K562 (cell line): Measurements from ENCODE around the gene RCOR1. TPM values are rescaled to one million over a fixed set of nuclear protein-coding genes. Genes with fewer than 3 reads are reported as not detected.

Source experiments
- CBFA2T3 ChIP-seq: fragments of 450-650 bp; IDR thresholded peaks from 2 replicates; pipeline ENCODE4 v1.6.1; 2017
- CCAR2 ChIP-seq: fragments of 200-400 bp; formaldehyde crosslinking; IDR thresholded peaks from 2 replicates; pipeline ENCODE4 v1.6.1; 2017; ENCODE audit warnings: mild to moderate bottlenecking, low read depth, low read length
- EGR1 ChIP-seq: fragments of 450-650 bp; conservative IDR thresholded peaks from 2 replicates; pipeline ENCODE4 v1.6.1; 2017; ENCODE audit warnings: mild to moderate bottlenecking
- GABPA ChIP-seq: fragments of 200-800 bp; sonication (Bioruptor generic); conservative IDR thresholded peaks from 2 replicates; pipeline ENCODE4 v1.6.1; 2016; ENCODE audit warnings: low read depth, missing genetic modification characterization, missing compliant biosample characterization
- HDGF ChIP-seq: fragments of 450-650 bp; IDR thresholded peaks from 2 replicates; pipeline ENCODE4 v1.6.1; 2016
- KDM5B ChIP-seq: fragments of 200-600 bp; sonication (generic); IDR thresholded peaks from 2 replicates; pipeline ENCODE4 v1.6.1; 2012; ENCODE audit warnings: low read depth, mild to moderate bottlenecking, moderate library complexity, low read length, control low read depth, inconsistent platforms; ENCODE audit not compliant: insufficient replicate concordance
- MEIS2 ChIP-seq: fragments of 450-650 bp; IDR thresholded peaks from 2 replicates; pipeline ENCODE4 v1.6.1; 2014; ENCODE audit warnings: mild to moderate bottlenecking; ENCODE audit not compliant: partially characterized antibody
- NFATC3 ChIP-seq: fragments of 450-650 bp; IDR thresholded peaks from 2 replicates; pipeline ENCODE4 v1.6.1; 2017; ENCODE audit warnings: mild to moderate bottlenecking
- TBL1XR1 ChIP-seq, 2 experiments: IDR thresholded peaks; 2 replicates each; pipeline ENCODE4 v1.6.1; 2012; ENCODE audit warnings: improper control_type of control experiment in 2 of 2, low read length in 2 of 2, mild to moderate bottlenecking in 1 of 2
- TEAD4 ChIP-seq, 2 experiments: sonication (generic) in 1 of 2; formaldehyde crosslinking in 1 of 2; IDR thresholded peaks; 2 replicates each; pipeline versions ENCODE4 v1.6.1 to v1.8.0; 2012 to 2022; ENCODE audit warnings: borderline replicate concordance in 1 of 2, inconsistent platforms in 1 of 2, low read length in 1 of 2, mild to moderate bottlenecking in 1 of 2, missing genetic modification reagents in 1 of 2
- ZNF282 ChIP-seq: sonication (generic); formaldehyde crosslinking; IDR thresholded peaks from 2 replicates; pipeline ENCODE4 v1.8.1; 2023; ENCODE audit warnings: missing genetic modification reagents
- ZNF507 ChIP-seq: conservative IDR thresholded peaks from 2 replicates; pipeline ENCODE4 v1.6.1; 2017; ENCODE audit warnings: missing genetic modification characterization, missing compliant biosample characterization
- polyA plus RNA-seq, 8 experiments: library from polyadenylated mRNA; depleted of rRNA in 4 of 8; stranded (reverse) in 5 of 8; unstranded in 3 of 8; fragments of >200 nt; fragmentation: Nextera tagmentation in 2 of 8; fragmentation: Illumina TruSeq in 1 of 8; extraction: Ambion mirVana in 2 of 8; extraction: Trizol in 1 of 8; gene quantifications; 2 replicates each; pipeline versions ENCODE4 v1.2.1 to v1.2.3, GENCODE V29; 2011 to 2014; ENCODE audit warnings: inconsistent platforms in 1 of 8, missing spikeins in 1 of 8
- total RNA-seq, 7 experiments: library from RNA; depleted of rRNA in 6 of 7; stranded (reverse); fragments of >200 nt in 6 of 7; fragmentation: Illumina TruSeq in 2 of 7; extraction: Trizol in 2 of 7; gene quantifications; 2 replicates each; pipeline versions ENCODE4 v1.2.1 to v1.2.3, GENCODE V29; 2011 to 2021; ENCODE audit warnings: low replicate concordance in 1 of 7
- TF ChIP-seq, protein P1 (sequence below): fragments of 250-450 bp; sonication (Bioruptor Pico); IDR thresholded peaks from 2 replicates; pipeline ENCODE4 v1.5.0; 2021; ENCODE audit warnings: mild to moderate bottlenecking, moderate library complexity
- TF ChIP-seq, protein P2 (sequence below): fragments of 250-450 bp; sonication (Bioruptor Pico); IDR thresholded peaks from 2 replicates; pipeline ENCODE4 v1.4.0; 2020

Gene RCOR1
- total and polyA plus RNA-seq, 9 of the 15 experiments (the other 6 are each of a cell fraction or from before 2014, with no cell fraction given), result 8.5 to 47.9 (median 20.9) TPM

DNA sequence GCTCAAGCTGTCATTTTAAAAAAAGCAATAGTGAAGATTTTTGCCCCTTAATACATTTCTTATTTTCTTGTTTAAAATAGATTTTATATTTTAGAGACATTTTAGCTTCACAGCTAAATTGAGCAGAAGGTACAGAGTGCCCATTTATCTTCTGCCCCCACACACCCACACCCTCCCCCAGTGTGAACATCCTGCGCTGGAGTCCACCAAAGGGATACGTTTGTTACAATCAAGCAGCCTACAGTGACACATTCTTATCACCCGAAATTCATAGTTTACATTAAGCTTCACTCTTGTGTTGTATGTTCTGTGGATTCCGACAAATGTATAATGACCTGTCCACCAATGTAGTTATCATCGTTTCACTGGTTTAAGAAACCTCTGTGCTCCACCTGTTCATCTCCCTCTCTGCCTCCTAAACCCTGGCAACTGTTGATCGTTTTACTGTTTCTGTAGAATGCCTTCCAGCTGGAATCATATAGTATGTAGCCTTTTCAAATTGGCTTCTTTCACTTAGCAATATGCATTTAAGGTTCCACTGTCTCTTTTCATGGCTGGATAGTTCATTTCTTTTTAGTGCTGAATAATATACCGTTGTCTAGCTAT lies 93.8 kb downstream of the RCOR1 start (continued):
- TF ChIP-seq KDM5B (no peak), MEIS2 (peak; percentile 39), TEAD4 (IDR thresholded peaks at IDR 0.05; ENCODE audit: low read length) (no peak), TEAD4 (CRISPR knock-in tag; IDR thresholded peaks at IDR 0.05; ENCODE audit: borderline replicate concordance) (no peak), HDGF (no peak), GABPA (tag) (no peak), ZNF282 (CRISPR knock-in tag) (no peak), TBL1XR1 (IDR thresholded peaks at IDR 0.05; ENCODE audit: low read length in 2 of 2) (no peak), NFATC3 (no peak), EGR1 (peak; percentile 81), ZNF507 (no peak), CCAR2 (no peak), CBFA2T3 (peak; percentile 36)
- TF ChIP-seq, protein P1, sequence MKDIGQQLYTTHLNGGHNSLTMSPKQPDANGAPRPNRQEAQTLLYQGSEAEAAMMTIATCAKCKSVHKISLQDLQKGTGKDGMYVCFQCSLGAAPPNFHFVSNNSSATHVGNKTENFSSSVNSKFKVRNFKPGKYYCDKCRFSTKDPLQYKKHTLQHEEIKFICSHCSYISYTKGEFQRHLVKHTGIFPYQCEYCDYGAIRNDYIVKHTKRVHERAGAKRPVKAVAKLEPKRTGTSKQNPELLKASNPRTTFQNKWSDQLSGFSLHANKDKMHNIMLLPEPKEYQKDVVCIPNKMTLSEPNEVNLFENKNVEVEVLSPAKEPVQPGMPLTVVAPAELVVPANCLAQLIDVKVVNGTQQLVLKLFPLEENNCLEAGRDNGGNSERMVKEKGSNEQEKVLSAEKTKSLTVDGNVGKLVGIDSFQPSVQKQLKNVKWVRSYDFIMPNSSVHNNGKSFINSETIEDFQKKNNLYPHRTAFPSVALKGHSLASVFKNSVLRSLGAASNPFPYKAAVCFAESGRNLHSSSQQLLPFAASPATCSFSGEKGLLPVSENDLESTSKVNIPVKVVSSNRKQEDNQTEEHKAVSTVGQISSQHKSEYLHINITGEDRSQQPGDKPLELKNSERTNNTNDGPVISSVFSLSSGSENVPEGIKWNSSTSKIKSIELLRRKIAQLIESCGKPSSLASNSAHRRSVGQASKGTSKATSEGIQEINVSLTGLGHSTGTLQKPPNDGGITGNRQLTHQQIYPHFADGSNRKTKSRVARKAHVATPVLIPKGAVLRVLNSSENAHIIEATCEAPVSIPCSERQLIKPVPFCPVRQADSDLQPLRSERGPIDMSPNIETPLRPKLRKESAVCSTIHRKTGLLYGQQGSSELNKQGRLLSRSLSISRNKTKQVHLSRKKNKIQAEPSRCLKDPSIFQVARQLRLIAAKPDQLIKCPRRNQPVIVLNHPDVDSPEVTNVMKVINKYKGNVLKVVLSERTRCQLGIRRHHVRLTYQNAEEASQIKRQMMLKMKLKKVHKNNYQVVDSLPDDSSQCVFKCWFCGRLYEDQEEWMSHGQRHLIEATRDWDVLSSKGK (CRISPR knock-in tag), result no peak
- TF ChIP-seq, protein P2, sequence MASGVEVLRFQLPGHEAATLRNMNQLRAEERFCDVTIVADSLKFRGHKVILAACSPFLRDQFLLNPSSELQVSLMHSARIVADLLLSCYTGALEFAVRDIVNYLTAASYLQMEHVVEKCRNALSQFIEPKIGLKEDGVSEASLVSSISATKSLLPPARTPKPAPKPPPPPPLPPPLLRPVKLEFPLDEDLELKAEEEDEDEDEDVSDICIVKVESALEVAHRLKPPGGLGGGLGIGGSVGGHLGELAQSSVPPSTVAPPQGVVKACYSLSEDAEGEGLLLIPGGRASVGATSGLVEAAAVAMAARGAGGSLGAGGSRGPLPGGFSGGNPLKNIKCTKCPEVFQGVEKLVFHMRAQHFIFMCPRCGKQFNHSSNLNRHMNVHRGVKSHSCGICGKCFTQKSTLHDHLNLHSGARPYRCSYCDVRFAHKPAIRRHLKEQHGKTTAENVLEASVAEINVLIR (CRISPR knock-in tag), result no peak
